HCT116 (cell line): ENCODE data around the gene PLD2.

Experiments used
- CEBPB ChIP-seq: IDR thresholded peaks from 2 replicates; pipeline ENCODE4 v1.6.1; 2012; ENCODE audit warnings: low read depth
- ELF1 ChIP-seq: IDR thresholded peaks from 2 replicates; pipeline ENCODE4 v1.6.1; 2012; ENCODE audit warnings: low read depth, borderline replicate concordance
- EZH2 ChIP-seq: fragments of 200-600 bp; sonication (generic); IDR thresholded peaks from 2 replicates; pipeline ENCODE4 v1.6.1; 2017; ENCODE audit warnings: antibody characterized with exemption, mixed run types
- JUND ChIP-seq: IDR thresholded peaks from 2 replicates; pipeline ENCODE4 v1.6.1; 2012
- POLR2A ChIP-seq: IDR thresholded peaks from 2 replicates; pipeline ENCODE4 v1.7.0; 2011; ENCODE audit warnings: borderline replicate concordance; ENCODE audit not compliant: insufficient read depth, insufficient read length; ENCODE audit errors: extremely low read depth
- POLR2AphosphoS5 ChIP-seq: IDR thresholded peaks from 2 replicates; pipeline ENCODE4 v1.6.1; 2011; ENCODE audit warnings: mild to moderate bottlenecking, low read depth, low read length, moderate library complexity
- RAD21 ChIP-seq: IDR thresholded peaks from 2 replicates; pipeline ENCODE4 v1.6.1; 2012; ENCODE audit warnings: low read depth, mild to moderate bottlenecking
- SRF ChIP-seq: IDR thresholded peaks from 2 replicates; pipeline ENCODE4 v1.6.1; 2012; ENCODE audit warnings: low read depth
- TCF7L2 ChIP-seq: IDR thresholded peaks from 2 replicates; pipeline ENCODE4 v1.7.0; 2011; ENCODE audit warnings: borderline replicate concordance, inconsistent platforms; ENCODE audit not compliant: insufficient read depth, insufficient read length; ENCODE audit errors: extremely low read depth
- YY1 ChIP-seq: IDR thresholded peaks from 2 replicates; pipeline ENCODE4 v1.6.1; 2011; ENCODE audit warnings: low read length, low read depth, moderate library complexity, mild to moderate bottlenecking; ENCODE audit not compliant: insufficient replicate concordance; ENCODE audit errors: extremely low read depth
- ZNF274 ChIP-seq: fragments of 200-500 bp; sonication (Bioruptor generic); IDR thresholded peaks from 2 replicates; pipeline ENCODE4 v1.6.1; 2014; ENCODE audit warnings: mild to moderate bottlenecking, low read depth, low read length, inconsistent platforms
- TF ChIP-seq, protein P1 (sequence below), 3 experiments: fragments of 200-600 bp in 1 of 3; sonication (generic) in 1 of 3; IDR thresholded peaks in 2 of 3; conservative IDR thresholded peaks in 1 of 3; 2 replicates each; pipeline ENCODE4 v1.5.1; 2012 to 2017; ENCODE audit warnings: low read depth in 2 of 3, low read length in 2 of 3, antibody characterized with exemption in 1 of 3, borderline replicate concordance in 1 of 3, control low read depth in 1 of 3, mild to moderate bottlenecking in 1 of 3, mixed read lengths in 1 of 3, mixed run types in 1 of 3, moderate library complexity in 1 of 3; ENCODE audit not compliant: insufficient read depth in 1 of 3
- TF ChIP-seq, protein P2 (sequence below): IDR thresholded peaks from 2 replicates; pipeline ENCODE4 v1.6.1; 2012; ENCODE audit warnings: low read depth
- TF ChIP-seq, protein P3 (sequence below): IDR thresholded peaks from 2 replicates; pipeline ENCODE4 v1.6.1; 2012

DNA sequence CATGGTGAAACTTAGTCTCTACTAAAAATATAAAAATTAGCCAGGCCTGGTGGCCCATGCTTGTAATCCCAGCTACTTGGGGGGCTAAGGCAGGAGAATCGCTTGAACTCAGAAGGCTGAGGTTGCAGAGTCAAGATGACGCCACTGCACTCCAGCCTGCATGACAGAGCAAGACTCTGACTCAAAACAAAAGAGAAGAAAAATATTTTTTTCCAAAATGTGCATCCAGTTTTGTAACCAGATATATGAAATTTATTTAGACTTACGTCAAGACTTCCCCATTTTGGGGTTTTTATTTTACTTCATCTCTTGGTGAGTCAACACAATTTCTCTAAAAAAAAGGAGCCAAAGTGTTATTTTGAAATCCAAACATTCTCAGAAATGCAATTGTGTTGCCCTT is 40.8 kb upstream of the PLD2 start:
- TF ChIP-seq, protein P1, sequence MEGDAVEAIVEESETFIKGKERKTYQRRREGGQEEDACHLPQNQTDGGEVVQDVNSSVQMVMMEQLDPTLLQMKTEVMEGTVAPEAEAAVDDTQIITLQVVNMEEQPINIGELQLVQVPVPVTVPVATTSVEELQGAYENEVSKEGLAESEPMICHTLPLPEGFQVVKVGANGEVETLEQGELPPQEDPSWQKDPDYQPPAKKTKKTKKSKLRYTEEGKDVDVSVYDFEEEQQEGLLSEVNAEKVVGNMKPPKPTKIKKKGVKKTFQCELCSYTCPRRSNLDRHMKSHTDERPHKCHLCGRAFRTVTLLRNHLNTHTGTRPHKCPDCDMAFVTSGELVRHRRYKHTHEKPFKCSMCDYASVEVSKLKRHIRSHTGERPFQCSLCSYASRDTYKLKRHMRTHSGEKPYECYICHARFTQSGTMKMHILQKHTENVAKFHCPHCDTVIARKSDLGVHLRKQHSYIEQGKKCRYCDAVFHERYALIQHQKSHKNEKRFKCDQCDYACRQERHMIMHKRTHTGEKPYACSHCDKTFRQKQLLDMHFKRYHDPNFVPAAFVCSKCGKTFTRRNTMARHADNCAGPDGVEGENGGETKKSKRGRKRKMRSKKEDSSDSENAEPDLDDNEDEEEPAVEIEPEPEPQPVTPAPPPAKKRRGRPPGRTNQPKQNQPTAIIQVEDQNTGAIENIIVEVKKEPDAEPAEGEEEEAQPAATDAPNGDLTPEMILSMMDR (IDR thresholded peaks at IDR 0.05 in 2 of 3, conservative IDR thresholded peaks at IDR 0.05 in 1 of 3; ENCODE audit: borderline replicate concordance in 1 of 3, insufficient read depth in 1 of 3, low read depth in 2 of 3, low read length in 2 of 3): no peak
- TF ChIP-seq, protein P2, sequence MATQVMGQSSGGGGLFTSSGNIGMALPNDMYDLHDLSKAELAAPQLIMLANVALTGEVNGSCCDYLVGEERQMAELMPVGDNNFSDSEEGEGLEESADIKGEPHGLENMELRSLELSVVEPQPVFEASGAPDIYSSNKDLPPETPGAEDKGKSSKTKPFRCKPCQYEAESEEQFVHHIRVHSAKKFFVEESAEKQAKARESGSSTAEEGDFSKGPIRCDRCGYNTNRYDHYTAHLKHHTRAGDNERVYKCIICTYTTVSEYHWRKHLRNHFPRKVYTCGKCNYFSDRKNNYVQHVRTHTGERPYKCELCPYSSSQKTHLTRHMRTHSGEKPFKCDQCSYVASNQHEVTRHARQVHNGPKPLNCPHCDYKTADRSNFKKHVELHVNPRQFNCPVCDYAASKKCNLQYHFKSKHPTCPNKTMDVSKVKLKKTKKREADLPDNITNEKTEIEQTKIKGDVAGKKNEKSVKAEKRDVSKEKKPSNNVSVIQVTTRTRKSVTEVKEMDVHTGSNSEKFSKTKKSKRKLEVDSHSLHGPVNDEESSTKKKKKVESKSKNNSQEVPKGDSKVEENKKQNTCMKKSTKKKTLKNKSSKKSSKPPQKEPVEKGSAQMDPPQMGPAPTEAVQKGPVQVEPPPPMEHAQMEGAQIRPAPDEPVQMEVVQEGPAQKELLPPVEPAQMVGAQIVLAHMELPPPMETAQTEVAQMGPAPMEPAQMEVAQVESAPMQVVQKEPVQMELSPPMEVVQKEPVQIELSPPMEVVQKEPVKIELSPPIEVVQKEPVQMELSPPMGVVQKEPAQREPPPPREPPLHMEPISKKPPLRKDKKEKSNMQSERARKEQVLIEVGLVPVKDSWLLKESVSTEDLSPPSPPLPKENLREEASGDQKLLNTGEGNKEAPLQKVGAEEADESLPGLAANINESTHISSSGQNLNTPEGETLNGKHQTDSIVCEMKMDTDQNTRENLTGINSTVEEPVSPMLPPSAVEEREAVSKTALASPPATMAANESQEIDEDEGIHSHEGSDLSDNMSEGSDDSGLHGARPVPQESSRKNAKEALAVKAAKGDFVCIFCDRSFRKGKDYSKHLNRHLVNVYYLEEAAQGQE: no peak
- no peak for TF ChIP-seq YY1
- TF ChIP-seq CEBPB: no peak
- TF ChIP-seq EZH2: no peak
- TF ChIP-seq, protein P3, sequence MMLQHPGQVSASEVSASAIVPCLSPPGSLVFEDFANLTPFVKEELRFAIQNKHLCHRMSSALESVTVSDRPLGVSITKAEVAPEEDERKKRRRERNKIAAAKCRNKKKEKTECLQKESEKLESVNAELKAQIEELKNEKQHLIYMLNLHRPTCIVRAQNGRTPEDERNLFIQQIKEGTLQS: no peak
- TF ChIP-seq SRF: no peak
- no peak for TF ChIP-seq ELF1
- no peak for TF ChIP-seq POLR2AphosphoS5
- TF ChIP-seq RAD21: no peak
- no peak for TF ChIP-seq POLR2A
- no peak for TF ChIP-seq TCF7L2
- no peak for TF ChIP-seq JUND
- no peak for TF ChIP-seq ZNF274
